Measurements from ENCODE around the gene TAAR2.
"Not testable (repeated sequence)": the region's sequence is repeated elsewhere in the genome, so short reads cannot be mapped to it uniquely, and the experiment has no call there.

DNA sequence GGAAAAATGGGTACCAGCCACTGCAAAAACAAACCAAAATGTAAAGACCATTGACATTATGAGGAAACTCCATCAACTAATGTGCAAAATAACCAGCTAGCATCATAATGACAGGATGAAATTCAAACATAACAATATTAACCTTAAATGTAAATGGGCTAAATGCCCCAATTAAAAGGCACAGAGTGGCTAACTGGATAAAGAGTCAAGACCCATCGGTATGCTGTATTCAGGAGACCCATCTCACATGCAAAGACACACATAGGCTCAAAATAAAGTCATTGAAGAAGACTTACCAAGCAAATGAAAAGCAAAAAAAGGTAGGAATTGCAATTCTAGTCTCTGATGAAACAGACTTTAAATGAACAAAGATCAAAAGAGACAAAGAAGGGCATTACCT lies 13.1 kb upstream of the TAAR2 start:
- not testable (repeated sequence) for TF ChIP-seq POLR2A (IDR thresholded peaks at IDR 0.05; ENCODE audit: low read length); GATA1 (IDR thresholded peaks at IDR 0.05; ENCODE audit: low read depth, low read length)
